H9 (cell line): ENCODE data around the gene USH2A. TPM values are rescaled to one million over a fixed set of nuclear protein-coding genes. Genes with fewer than 3 reads are reported as not detected.

ENCODE experiments used
- DNase-seq: peaks from one replicate; pipeline ENCODE4 v3.0.0-alpha.2; 2017
- H2AFZ ChIP-seq: one replicate; pipeline ENCODE4 v1.6.1; 2013; ENCODE audit warnings: mild to moderate bottlenecking, low read length, control low read depth, moderate library complexity
- H2AK5ac ChIP-seq: 2 replicates; pipeline ENCODE4 v1.6.1; 2013; ENCODE audit warnings: low read length, control low read depth, mixed read lengths; ENCODE audit not compliant: insufficient read length
- H2BK120ac ChIP-seq: one replicate; pipeline ENCODE4 v1.6.1; 2013; ENCODE audit warnings: low read depth, mild to moderate bottlenecking, low read length, control low read depth, inconsistent platforms; ENCODE audit not compliant: poor library complexity, severe bottlenecking
- H2BK12ac ChIP-seq: 2 replicates; pipeline ENCODE4 v1.6.1; 2013; ENCODE audit warnings: low read length, control low read depth, mixed read lengths, low read depth; ENCODE audit not compliant: insufficient read length
- H2BK15ac ChIP-seq: 2 replicates; pipeline ENCODE4 v1.6.1; 2013; ENCODE audit warnings: low read depth, low read length, control low read depth
- H2BK20ac ChIP-seq: one replicate; pipeline ENCODE4 v1.6.1; 2013; ENCODE audit warnings: low read depth, mild to moderate bottlenecking, low read length, control low read depth, inconsistent platforms; ENCODE audit not compliant: poor library complexity, severe bottlenecking
- H2BK5ac ChIP-seq: 2 replicates; pipeline ENCODE4 v1.6.1; 2013; ENCODE audit warnings: low read length, control low read depth, mixed read lengths; ENCODE audit not compliant: insufficient read length
- H3K14ac ChIP-seq: 2 replicates; pipeline ENCODE4 v1.6.1; 2013; ENCODE audit warnings: low read length, control low read depth; ENCODE audit not compliant: insufficient read depth
- H3K18ac ChIP-seq: 2 replicates; pipeline ENCODE4 v1.6.1; 2013; ENCODE audit warnings: low read depth, mild to moderate bottlenecking, mixed read lengths, low read length, control low read depth; ENCODE audit not compliant: insufficient read length
- H3K23ac ChIP-seq: 2 replicates; pipeline ENCODE4 v1.6.1; 2013; ENCODE audit warnings: low read length, control low read depth, mixed read lengths, low read depth; ENCODE audit not compliant: insufficient read length
- H3K23me2 ChIP-seq: 2 replicates; pipeline ENCODE4 v1.6.1; 2013; ENCODE audit warnings: low read depth, mild to moderate bottlenecking, mixed read lengths, low read length, control low read depth; ENCODE audit not compliant: insufficient read length, poor library complexity, severe bottlenecking
- H3K27ac ChIP-seq: 2 replicates; pipeline ENCODE4 v1.5.1; 2013; ENCODE audit warnings: low read length, control low read depth, mixed read lengths, low read depth; ENCODE audit not compliant: insufficient read length
- H3K27me3 ChIP-seq: 2 replicates; pipeline ENCODE4 v1.6.1; 2013; ENCODE audit warnings: low read length, control low read depth, inconsistent platforms; ENCODE audit not compliant: insufficient read depth
- H3K4ac ChIP-seq: 2 replicates; pipeline ENCODE4 v1.6.1; 2013; ENCODE audit warnings: low read depth, mild to moderate bottlenecking, control low read depth, inconsistent platforms, low read length, moderate library complexity
- H3K4me1 ChIP-seq: 2 replicates; pipeline ENCODE4 v1.6.1; 2013; ENCODE audit warnings: low read length, control low read depth, inconsistent platforms; ENCODE audit not compliant: insufficient read depth
- H3K4me2 ChIP-seq: 2 replicates; pipeline ENCODE4 v1.6.1; 2013; ENCODE audit warnings: low read length, control low read depth, mixed read lengths; ENCODE audit not compliant: insufficient read length, insufficient read depth
- H3K56ac ChIP-seq: 2 replicates; pipeline ENCODE4 v1.6.1; 2013; ENCODE audit warnings: low read depth, mild to moderate bottlenecking, mixed read lengths, low read length, control low read depth; ENCODE audit not compliant: insufficient read length
- H3K79me1 ChIP-seq: 2 replicates; pipeline ENCODE4 v1.6.1; 2013; ENCODE audit warnings: low read depth, mild to moderate bottlenecking, moderate library complexity, low read length, control low read depth, inconsistent platforms; ENCODE audit not compliant: insufficient read depth, poor library complexity, severe bottlenecking
- H3K79me2 ChIP-seq: 2 replicates; pipeline ENCODE4 v1.6.1; 2013; ENCODE audit warnings: low read length, control low read depth, inconsistent platforms; ENCODE audit not compliant: insufficient read depth
- H3K9ac ChIP-seq: 2 replicates; pipeline ENCODE4 v1.6.1; 2013; ENCODE audit warnings: low read length, control low read depth, mixed read lengths; ENCODE audit not compliant: insufficient read length; ENCODE audit errors: extremely low read depth
- H3K9me3 ChIP-seq: one replicate; pipeline ENCODE4 v1.6.1; 2013; ENCODE audit warnings: low read depth, low read length, inconsistent platforms; ENCODE audit not compliant: control insufficient read depth
- H3T11ph ChIP-seq: one replicate; pipeline ENCODE4 v1.6.1; 2013; ENCODE audit warnings: mild to moderate bottlenecking, low read length, control low read depth, inconsistent platforms
- H4K20me1 ChIP-seq: one replicate; pipeline ENCODE4 v1.6.1; 2013; ENCODE audit not compliant: control insufficient read depth, insufficient read length, insufficient read depth
- H4K5ac ChIP-seq: 2 replicates; pipeline ENCODE4 v1.6.1; 2013; ENCODE audit warnings: low read depth, mild to moderate bottlenecking, mixed read lengths, low read length, control low read depth; ENCODE audit not compliant: insufficient read length
- H4K8ac ChIP-seq: replicated peaks from 2 replicates; pipeline ENCODE4 v1.6.1; 2013; ENCODE audit warnings: low read length, control low read depth, mixed read lengths, low read depth; ENCODE audit not compliant: insufficient read length
- H4K91ac ChIP-seq: 2 replicates; pipeline ENCODE4 v1.6.1; 2013; ENCODE audit warnings: low read depth, mild to moderate bottlenecking, moderate library complexity, mixed read lengths, low read length, control low read depth; ENCODE audit not compliant: insufficient read length
- H3K27ac Mint-ChIP-seq, 3 experiments: 2 replicates in 2 of 3; 3 replicates in 1 of 3; pipeline ENCODE4 v1.8.0; 2020 to 2021; ENCODE audit warnings: mixed read lengths in 3 of 3, mild to moderate bottlenecking in 1 of 3, moderate library complexity in 1 of 3
- H3K27me3 Mint-ChIP-seq: 2 replicates; pipeline ENCODE4 v1.8.0; 2021; ENCODE audit warnings: low read depth, mild to moderate bottlenecking, moderate library complexity, mixed read lengths
- H3K36me3 Mint-ChIP-seq, 3 experiments: 2 replicates in 2 of 3; 3 replicates in 1 of 3; pipeline ENCODE4 v1.8.0; 2020 to 2021; ENCODE audit warnings: low read depth in 3 of 3, mixed read lengths in 3 of 3; ENCODE audit not compliant: insufficient read depth in 1 of 3
- H3K4me1 Mint-ChIP-seq, 2 experiments: 2 replicates each; pipeline ENCODE4 v1.8.0; 2020; ENCODE audit warnings: mixed read lengths in 2 of 2
- H3K4me3 Mint-ChIP-seq, 2 experiments: 2 replicates in 1 of 2; 3 replicates in 1 of 2; pipeline ENCODE4 v1.8.0; 2020 to 2021; ENCODE audit warnings: mild to moderate bottlenecking in 2 of 2, mixed read lengths in 2 of 2, moderate library complexity in 1 of 2
- H3K9me3 Mint-ChIP-seq, 2 experiments: 2 replicates in 1 of 2; 3 replicates in 1 of 2; pipeline ENCODE4 v1.8.0; 2020; ENCODE audit warnings: mild to moderate bottlenecking in 2 of 2, mixed read lengths in 2 of 2, moderate library complexity in 1 of 2
- WGBS: extraction: QIAGEN DNeasy Blood & Tissue Kit; methylation state at CpG from one replicate; pipeline ENCODE4 v1.1.7; 2013; ENCODE audit warnings: missing lambda C conversion rate, low lambda C conversion rate, mixed read lengths; ENCODE audit not compliant: insufficient read length; ENCODE audit errors: extremely low coverage; 5-methylcytosine and 5-hydroxymethylcytosine counted together
- total RNA-seq: library from RNA; stranded (reverse); gene quantifications from 2 replicates; pipeline ENCODE4 v1.2.1, GENCODE V29; 2021
- TF ChIP-seq, protein P1 (sequence below): fragments of 200-600 bp; sonication (generic); conservative IDR thresholded peaks from 3 replicates; pipeline ENCODE4 v1.8.0; 2021; ENCODE audit warnings: antibody characterized with exemption, mild to moderate bottlenecking

The USH2A gene
- total RNA-seq, 1 experiment from 2014 or later, result 0.11 TPM

DNA sequence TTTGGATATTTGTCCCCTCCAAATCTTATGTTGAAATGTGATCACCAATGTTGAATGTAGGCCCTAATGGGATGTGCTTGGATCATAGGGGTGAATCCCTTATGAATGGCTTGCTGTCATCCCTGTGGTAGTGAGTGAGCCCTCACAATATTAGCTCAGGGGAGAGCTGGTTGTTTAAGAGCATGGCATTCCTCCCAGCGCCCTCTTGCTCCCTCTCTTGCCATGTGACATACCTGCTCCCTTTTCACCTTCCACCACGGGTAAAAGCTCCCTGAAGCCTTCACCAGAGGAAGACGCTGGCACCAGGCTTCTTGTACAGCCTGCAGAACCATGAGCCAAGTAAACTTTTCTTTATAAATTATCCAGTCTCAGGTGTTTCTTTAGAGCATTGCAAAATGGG, 550.6 kb downstream of the USH2A start:
- Mint-ChIP-seq H3K4me3 (no peak overlapping the region), H3K27me3 (no peaks in the 10 kb centered on the region), H3K4me1 (peaks cover 0 to 3% of the 10 kb centered on the region in 2 experiments; a peak in 2 of 4 replicates), H3K36me3 (no peaks in the 10 kb centered on the region), H3K9me3 (no peaks in the 10 kb centered on the region), H3K27ac (no peak overlapping the region; a peak in 1 of 7 replicates)
- DNase-seq, result peak; percentile 32
- H3K27ac ChIP-seq, result no peak overlapping the region
- H2BK120ac ChIP-seq, result no peak overlapping the region
- WGBS, result no CpG with 5 or more reads among the region's 3 CpGs
- H3T11ph ChIP-seq, result no peak overlapping the region
- no peak overlapping the region for H2BK20ac ChIP-seq
- H3K9ac ChIP-seq, result no peak overlapping the region
- no peak overlapping the region for H2BK5ac ChIP-seq
- H3K14ac ChIP-seq, result no peak overlapping the region
- TF ChIP-seq, protein P1, sequence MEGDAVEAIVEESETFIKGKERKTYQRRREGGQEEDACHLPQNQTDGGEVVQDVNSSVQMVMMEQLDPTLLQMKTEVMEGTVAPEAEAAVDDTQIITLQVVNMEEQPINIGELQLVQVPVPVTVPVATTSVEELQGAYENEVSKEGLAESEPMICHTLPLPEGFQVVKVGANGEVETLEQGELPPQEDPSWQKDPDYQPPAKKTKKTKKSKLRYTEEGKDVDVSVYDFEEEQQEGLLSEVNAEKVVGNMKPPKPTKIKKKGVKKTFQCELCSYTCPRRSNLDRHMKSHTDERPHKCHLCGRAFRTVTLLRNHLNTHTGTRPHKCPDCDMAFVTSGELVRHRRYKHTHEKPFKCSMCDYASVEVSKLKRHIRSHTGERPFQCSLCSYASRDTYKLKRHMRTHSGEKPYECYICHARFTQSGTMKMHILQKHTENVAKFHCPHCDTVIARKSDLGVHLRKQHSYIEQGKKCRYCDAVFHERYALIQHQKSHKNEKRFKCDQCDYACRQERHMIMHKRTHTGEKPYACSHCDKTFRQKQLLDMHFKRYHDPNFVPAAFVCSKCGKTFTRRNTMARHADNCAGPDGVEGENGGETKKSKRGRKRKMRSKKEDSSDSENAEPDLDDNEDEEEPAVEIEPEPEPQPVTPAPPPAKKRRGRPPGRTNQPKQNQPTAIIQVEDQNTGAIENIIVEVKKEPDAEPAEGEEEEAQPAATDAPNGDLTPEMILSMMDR, result no peak
- H2AK5ac ChIP-seq, result no peak overlapping the region
- H2BK12ac ChIP-seq, result no peak overlapping the region
- H3K23me2 ChIP-seq, result no peaks in the 10 kb centered on the region
- no peak overlapping the region for H2BK15ac ChIP-seq
- no peak overlapping the region for H4K5ac ChIP-seq
- H3K4me1 ChIP-seq, result no peaks in the 10 kb centered on the region
- H4K8ac ChIP-seq, result no peak overlapping the region
- no peaks in the 10 kb centered on the region for H3K9me3 ChIP-seq
- no peaks in the 10 kb centered on the region for H3K79me1 ChIP-seq
- H4K91ac ChIP-seq, result no peak overlapping the region
- no peak overlapping the region for H3K4me2 ChIP-seq
- no peak overlapping the region for H3K56ac ChIP-seq
- no peak overlapping the region for H2AFZ ChIP-seq
- no peaks in the 10 kb centered on the region for H3K79me2 ChIP-seq
- H3K4ac ChIP-seq, result no peak overlapping the region
- no peaks in the 10 kb centered on the region for H4K20me1 ChIP-seq
- no peaks in the 10 kb centered on the region for H3K27me3 ChIP-seq
- H3K18ac ChIP-seq, result no peak overlapping the region
- H3K23ac ChIP-seq, result no peak overlapping the region
